Memory B cell (primary cell): ENCODE results near the gene SCT.

Experiments used
- ATAC-seq: fragments of 150-1000 bp; cut with Tn5 transposase; 2 replicates; pipeline ENCODE4 v1.10.0; 2021; ENCODE audit warnings: low read depth, mild to moderate bottlenecking, moderate library complexity
- DNase-seq, 2 donors: peaks; one replicate each; pipeline ENCODE4 v3.0.0; 2022; ENCODE audit warnings: low spot score in 2 of 2
- H3K27ac Mint-ChIP-seq: one replicate; pipeline ENCODE4 v1.8.0; 2022; ENCODE audit warnings: mild to moderate bottlenecking, moderate library complexity, mixed read lengths
- H3K27me3 Mint-ChIP-seq: one replicate; pipeline ENCODE4 v1.8.0; 2022; ENCODE audit warnings: mixed read lengths
- H3K36me3 Mint-ChIP-seq: one replicate; pipeline ENCODE4 v1.8.0; 2022; ENCODE audit warnings: mild to moderate bottlenecking, mixed read lengths
- H3K4me1 Mint-ChIP-seq: one replicate; pipeline ENCODE4 v1.8.0; 2022; ENCODE audit warnings: mixed read lengths
- H3K4me3 Mint-ChIP-seq: one replicate; pipeline ENCODE4 v1.8.0; 2022; ENCODE audit warnings: mild to moderate bottlenecking, moderate library complexity, mixed read lengths
- H3K9me3 Mint-ChIP-seq: one replicate; pipeline ENCODE4 v1.8.0; 2022; ENCODE audit warnings: mixed read lengths

Gene SCT

GRCh38 chr11:581752-582151, 45.2 kb downstream of the SCT start:
- H3K27me3 Mint-ChIP-seq = no peaks in the 10 kb centered on the region
- H3K4me3 Mint-ChIP-seq = no peak overlapping the region
- DNase-seq (no peak), ATAC-seq (no peak)
- H3K27ac Mint-ChIP-seq = peak overlapping the region; percentile 48
- peaks cover 14% of the 10 kb centered on the region for H3K36me3 Mint-ChIP-seq
- no peaks in the 10 kb centered on the region for H3K9me3 Mint-ChIP-seq
- H3K4me1 Mint-ChIP-seq = peaks cover 20% of the 10 kb centered on the region

GRCh38 chr11:581342-581741, 45.6 kb downstream of the SCT start:
- H3K27ac Mint-ChIP-seq = peak overlapping the region; percentile 48

GRCh38 chr11:579830-580601, 47.0 kb downstream of the SCT start:
- peaks cover 2% of the 10 kb centered on the region for H3K27me3 Mint-ChIP-seq
- H3K4me1 Mint-ChIP-seq = peaks cover 22% of the 10 kb centered on the region
- H3K4me3 Mint-ChIP-seq = no peak overlapping the region
- no peak for ATAC-seq
- no peak for DNase-seq
- H3K36me3 Mint-ChIP-seq = peaks cover 8% of the 10 kb centered on the region
- no peaks in the 10 kb centered on the region for H3K9me3 Mint-ChIP-seq
- H3K27ac Mint-ChIP-seq = no peak overlapping the region

More at GRCh38 chr11:581342-581741, 45.6 kb downstream of the SCT start:
- Mint-ChIP-seq H3K4me3 (no peak overlapping the region), H3K27me3 (no peaks in the 10 kb centered on the region), H3K9me3 (no peaks in the 10 kb centered on the region), H3K36me3 (peaks cover 12% of the 10 kb centered on the region), H3K4me1 (peaks cover 20% of the 10 kb centered on the region)
- no peak for DNase-seq
- no peak for ATAC-seq

GRCh38 chr11:578276-579035, 48.5 kb downstream of the SCT start:
- Mint-ChIP-seq H3K4me1 (peaks cover 31% of the 10 kb centered on the region), H3K36me3 (peaks cover 8% of the 10 kb centered on the region), H3K27ac (no peak overlapping the region), H3K9me3 (no peaks in the 10 kb centered on the region), H3K4me3 (peak overlapping the region; percentile 47), H3K27me3 (peaks cover 5% of the 10 kb centered on the region)
- no peak for ATAC-seq
- no peak for DNase-seq

- Mint-ChIP-seq H3K27me3 (peaks cover 5% of the 10 kb centered on the region), H3K9me3 (no peaks in the 10 kb centered on the region), H3K4me3 (peak overlapping the region; percentile 82), H3K27ac (peak overlapping the region; percentile 45), H3K36me3 (peaks cover 5% of the 10 kb centered on the region), H3K4me1 (peaks cover 31% of the 10 kb centered on the region)
- no peak for DNase-seq
- ATAC-seq = no peak
These were observed 49.4 kb downstream of the SCT start for GRCh38 chr11:577611-577894.

- Mint-ChIP-seq H3K4me1 (peaks cover 31% of the 10 kb centered on the region), H3K36me3 (peaks cover 5% of the 10 kb centered on the region), H3K27ac (peak overlapping the region; percentile 45), H3K4me3 (peak overlapping the region; percentile 82), H3K9me3 (no peaks in the 10 kb centered on the region), H3K27me3 (peaks cover 5% of the 10 kb centered on the region)
- DNase-seq = no peak
- ATAC-seq = no peak
These were observed 50.0 kb downstream of the SCT start for GRCh38 chr11:576811-577610.
